HUES48 (cell line): Measurements from ENCODE around the gene ARFGAP1.

Experiments used
- H3K27ac ChIP-seq: one replicate; pipeline ENCODE4 v1.7.0; 2013; ENCODE audit warnings: low read depth, low read length, inconsistent platforms
- H3K27me3 ChIP-seq: 2 replicates; pipeline ENCODE4 v1.6.1; 2013; ENCODE audit warnings: mild to moderate bottlenecking, low read length; ENCODE audit not compliant: control insufficient read depth, insufficient read depth
- H3K36me3 ChIP-seq: 2 replicates; pipeline ENCODE4 v1.6.1; 2013; ENCODE audit warnings: low read length; ENCODE audit not compliant: control insufficient read depth, insufficient read depth
- H3K4me1 ChIP-seq: 2 replicates; pipeline ENCODE4 v1.6.1; 2013; ENCODE audit warnings: mild to moderate bottlenecking, low read length; ENCODE audit not compliant: control insufficient read depth, insufficient read depth
- H3K4me3 ChIP-seq: 2 replicates; pipeline ENCODE4 v1.5.1; 2013; ENCODE audit warnings: mild to moderate bottlenecking, low read depth, low read length
- H3K9ac ChIP-seq: 2 replicates; pipeline ENCODE4 v1.6.1; 2013; ENCODE audit warnings: mild to moderate bottlenecking, low read depth, low read length, moderate library complexity
- H3K9me3 ChIP-seq: 2 replicates; pipeline ENCODE4 v1.6.1; 2013; ENCODE audit warnings: low read length; ENCODE audit not compliant: control insufficient read depth, insufficient read depth

Gene ARFGAP1

GRCh38 chr20:63272105-63273058, at the start of gene ARFGAP1:
Gene ARFGAP1, plus strand, starts transcription at chr20:63272813. Its CDS starts 2,768 bp downstream, at chr20:63275581.
- 0 out of 2 replicates have a peak, but pooled peaks cover 4% of the 10 kb centered on the region for H3K4me1 ChIP-seq
- peak within 1 kb of the TSS; percentile 63; the same call in 1 of the 2 replicates for H3K9ac ChIP-seq
- peak within 1 kb of the TSS; percentile 84 for H3K4me3 ChIP-seq
- H3K27ac ChIP-seq: peak within 1 kb of the TSS; percentile 42
- no peaks in the 10 kb centered on the region for H3K9me3 ChIP-seq
- peaks cover 24% of the 10 kb centered on the region for H3K36me3 ChIP-seq
- H3K27me3 ChIP-seq: no peaks in the 10 kb centered on the region

GRCh38 chr20:63223121-63223825, 49.3 kb upstream of the ARFGAP1 start:
- no peaks in the 10 kb centered on the region for H3K9me3 ChIP-seq
- H3K4me3 ChIP-seq: no peak overlapping the region
- no peaks in the 10 kb centered on the region for H3K27me3 ChIP-seq
- H3K4me1 ChIP-seq: peaks cover 6% of the 10 kb centered on the region; the same call in 1 of the 2 replicates
- no peaks in the 10 kb centered on the region for H3K36me3 ChIP-seq
- H3K9ac ChIP-seq: no peak overlapping the region
- H3K27ac ChIP-seq: no peak overlapping the region

- Histone ChIP-seq H3K4me3 (no peak overlapping the region), H3K4me1 (peaks cover 9% of the 10 kb centered on the region; the same call in 1 of the 2 replicates), H3K9ac (no peak overlapping the region), H3K36me3 (no peaks in the 10 kb centered on the region), H3K27ac (no peak overlapping the region), H3K9me3 (no peaks in the 10 kb centered on the region), H3K27me3 (no peaks in the 10 kb centered on the region)
These were observed 48.8 kb upstream of the ARFGAP1 start for GRCh38 chr20:63223826-63224207.

GRCh38 chr20:63224412-63225081, 48.1 kb upstream of the ARFGAP1 start:
- Histone ChIP-seq H3K4me1 (peaks cover 16% of the 10 kb centered on the region), H3K9me3 (no peaks in the 10 kb centered on the region), H3K27ac (no peak overlapping the region), H3K27me3 (peaks cover 2% of the 10 kb centered on the region; the same call in 1 of the 2 replicates), H3K9ac (no peak overlapping the region), H3K4me3 (no peak overlapping the region), H3K36me3 (no peaks in the 10 kb centered on the region)

GRCh38 chr20:63225082-63225454, 47.5 kb upstream of the ARFGAP1 start:
- H3K9me3 ChIP-seq: no peaks in the 10 kb centered on the region
- H3K9ac ChIP-seq: no peak overlapping the region
- H3K27me3 ChIP-seq: peaks cover 2% of the 10 kb centered on the region; the same call in 1 of the 2 replicates
- no peak overlapping the region for H3K4me3 ChIP-seq
- H3K4me1 ChIP-seq: peaks cover 21% of the 10 kb centered on the region
- H3K36me3 ChIP-seq: no peaks in the 10 kb centered on the region
- H3K27ac ChIP-seq: no peak overlapping the region

GRCh38 chr20:63226042-63226943, 46.3 kb upstream of the ARFGAP1 start:
- Histone ChIP-seq H3K27me3 (peaks cover 2% of the 10 kb centered on the region), H3K4me3 (no peak overlapping the region), H3K9ac (no peak overlapping the region)

GRCh38 chr20:63227260-63227659, 45.4 kb upstream of the ARFGAP1 start:
- H3K9ac ChIP-seq: no peak overlapping the region
- no peaks in the 10 kb centered on the region for H3K36me3 ChIP-seq
- H3K27ac ChIP-seq: no peak overlapping the region
- H3K4me3 ChIP-seq: no peak overlapping the region
- H3K4me1 ChIP-seq: peaks cover 28% of the 10 kb centered on the region
- H3K9me3 ChIP-seq: no peaks in the 10 kb centered on the region
- peaks cover 2% of the 10 kb centered on the region for H3K27me3 ChIP-seq

More at GRCh38 chr20:63226042-63226943, 46.3 kb upstream of the ARFGAP1 start:
- no peaks in the 10 kb centered on the region for H3K36me3 ChIP-seq
- no peak overlapping the region for H3K27ac ChIP-seq
- H3K4me1 ChIP-seq: peaks cover 28% of the 10 kb centered on the region
- no peaks in the 10 kb centered on the region for H3K9me3 ChIP-seq

- no peaks in the 10 kb centered on the region for H3K36me3 ChIP-seq
- peak overlapping the region; percentile 39 for H3K27ac ChIP-seq
- no peak overlapping the region for H3K9ac ChIP-seq
- H3K27me3 ChIP-seq: peaks cover 2% of the 10 kb centered on the region
- H3K9me3 ChIP-seq: no peaks in the 10 kb centered on the region
- no peak overlapping the region for H3K4me3 ChIP-seq
- peaks cover 28% of the 10 kb centered on the region for H3K4me1 ChIP-seq
These were observed 43.8 kb upstream of the ARFGAP1 start for GRCh38 chr20:63228806-63229205.

GRCh38 chr20:63230800-63231268, 41.8 kb upstream of the ARFGAP1 start:
- H3K27ac ChIP-seq: no peak overlapping the region
- H3K4me3 ChIP-seq: no peak overlapping the region
- H3K9ac ChIP-seq: no peak overlapping the region
- no peaks in the 10 kb centered on the region for H3K36me3 ChIP-seq
- H3K9me3 ChIP-seq: no peaks in the 10 kb centered on the region
- peaks cover 2% of the 10 kb centered on the region for H3K27me3 ChIP-seq
- H3K4me1 ChIP-seq: peaks cover 36% of the 10 kb centered on the region
